ENCODE data around the gene LRTM2.

LRTM2 gene

DNA sequence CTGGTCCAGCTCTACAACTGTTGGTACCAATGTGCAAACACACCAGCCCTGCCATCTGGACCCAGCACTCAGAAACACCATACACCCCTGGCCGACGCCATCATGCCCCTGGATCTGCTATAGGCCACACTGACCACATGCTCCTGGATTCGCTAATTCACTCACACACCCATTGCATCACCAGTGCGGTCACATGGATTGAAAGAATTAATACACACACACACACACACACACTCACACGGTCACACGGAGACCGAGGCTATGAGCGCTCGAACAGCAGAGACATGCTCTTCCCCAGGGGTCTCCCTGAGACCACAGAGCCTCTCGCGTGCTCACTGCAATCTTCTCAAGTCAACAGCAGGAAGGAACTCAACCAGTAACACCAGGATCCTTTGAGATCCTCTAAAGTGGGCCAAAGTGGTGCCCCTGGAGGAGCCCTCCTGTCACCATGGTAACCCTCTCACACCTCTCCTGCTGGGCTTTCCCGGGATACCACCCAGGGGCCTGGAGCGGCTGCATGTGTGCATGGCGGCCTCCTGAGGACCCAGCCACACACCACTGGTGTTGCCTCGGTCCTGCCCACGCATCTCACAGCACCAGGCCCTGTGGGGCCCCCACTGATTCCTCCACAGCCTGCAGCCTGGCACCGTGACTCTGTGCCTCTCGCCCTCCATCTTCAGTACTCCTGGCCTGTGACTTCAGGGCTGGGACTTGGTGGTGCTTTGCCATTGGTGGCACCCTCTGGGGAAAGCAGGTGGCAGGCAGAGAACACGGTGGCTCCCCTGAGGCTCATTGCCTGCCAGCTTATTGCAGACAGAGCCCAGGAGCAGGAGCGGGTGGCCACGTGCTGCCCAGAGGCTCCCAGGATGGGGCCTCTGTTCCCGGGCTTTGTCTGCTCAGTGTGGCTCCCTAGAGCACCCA lies 15.1 kb downstream of the LRTM2 start:
- DNase-seq (ENCODE audit: extremely low read depth, insufficient read length): no peak
- no peak for TF ChIP-seq CTCF (IDR thresholded peaks at IDR 0.05; ENCODE audit: insufficient read depth, low read length, poor library complexity, severe bottlenecking)

GRCh38 chr12:1836241-1836803 lies 16.0 kb downstream of the LRTM2 start:
- no peak for DNase-seq (ENCODE audit: extremely low read depth, insufficient read length)
- no peak overlapping the region for H3K4me3 ChIP-seq (replicated peaks; ENCODE audit: low read depth, low read length)
- no peaks in the 10 kb centered on the region for H3K36me3 ChIP-seq (ENCODE audit: control insufficient read depth, insufficient read depth, low read length)
- no peak for TF ChIP-seq CTCF (IDR thresholded peaks at IDR 0.05; ENCODE audit: insufficient read depth, low read length, poor library complexity, severe bottlenecking)
- no peaks in the 10 kb centered on the region; the same call in none of the 2 replicates for H3K27me3 ChIP-seq (replicated peaks; ENCODE audit: control insufficient read depth, insufficient read depth, low read length)

More for the DNA sequence above, 15.1 kb downstream of the LRTM2 start:
- no peaks in the 10 kb centered on the region; the same call in none of the 2 replicates for H3K27me3 ChIP-seq (replicated peaks; ENCODE audit: control insufficient read depth, insufficient read depth, low read length)
- H3K4me3 ChIP-seq (replicated peaks; ENCODE audit: low read depth, low read length): no peak overlapping the region
- no peaks in the 10 kb centered on the region for H3K36me3 ChIP-seq (ENCODE audit: control insufficient read depth, insufficient read depth, low read length)

DNA sequence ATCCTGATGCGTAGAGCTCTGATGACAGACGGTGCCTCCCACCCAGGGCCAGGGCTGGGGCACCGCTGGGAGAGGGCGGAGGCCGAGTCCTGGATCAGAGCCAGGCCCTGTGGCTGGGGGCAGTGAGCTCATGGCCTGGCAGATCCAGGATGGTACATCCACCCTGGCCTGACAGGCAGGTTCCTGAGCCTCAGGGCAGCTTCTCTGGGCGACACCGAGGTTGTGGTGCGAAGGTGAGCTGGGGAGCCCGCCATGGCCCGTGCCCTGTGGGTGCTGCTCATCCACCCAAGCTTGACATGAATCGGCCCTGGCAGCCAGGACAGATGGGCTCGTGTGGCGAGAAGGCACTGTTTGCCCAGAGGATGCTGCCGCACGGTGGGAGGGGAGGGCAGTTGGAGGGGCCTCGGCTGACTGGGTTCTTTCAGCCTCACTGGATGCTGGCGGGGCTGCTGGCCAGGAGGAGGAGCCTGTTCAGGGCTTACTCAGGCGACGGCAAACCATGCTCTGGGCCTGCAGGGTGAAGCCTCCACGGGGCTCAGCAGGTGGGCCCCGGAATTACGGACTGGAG lies 16.6 kb downstream of the LRTM2 start:
- H3K4me3 ChIP-seq (replicated peaks; ENCODE audit: low read depth, low read length): no peak overlapping the region
- H3K27me3 ChIP-seq (replicated peaks; ENCODE audit: control insufficient read depth, insufficient read depth, low read length): no peaks in the 10 kb centered on the region; the same call in 1 of the 2 replicates
- no peak for TF ChIP-seq CTCF (IDR thresholded peaks at IDR 0.05; ENCODE audit: insufficient read depth, low read length, poor library complexity, severe bottlenecking)
- DNase-seq (ENCODE audit: extremely low read depth, insufficient read length): no peak
- no peaks in the 10 kb centered on the region for H3K36me3 ChIP-seq (ENCODE audit: control insufficient read depth, insufficient read depth, low read length)

GRCh38 chr12:1837541-1838204 lies 17.3 kb downstream of the LRTM2 start:
- no peak for TF ChIP-seq CTCF (IDR thresholded peaks at IDR 0.05; ENCODE audit: insufficient read depth, low read length, poor library complexity, severe bottlenecking)
- H3K36me3 ChIP-seq (ENCODE audit: control insufficient read depth, insufficient read depth, low read length): no peaks in the 10 kb centered on the region
- no peak for DNase-seq (ENCODE audit: extremely low read depth, insufficient read length)
- no peak overlapping the region for H3K4me3 ChIP-seq (replicated peaks; ENCODE audit: low read depth, low read length)
- H3K27me3 ChIP-seq (replicated peaks; ENCODE audit: control insufficient read depth, insufficient read depth, low read length): peaks cover under 1% of the 10 kb centered on the region; the same call in 1 of the 2 replicates

DNA sequence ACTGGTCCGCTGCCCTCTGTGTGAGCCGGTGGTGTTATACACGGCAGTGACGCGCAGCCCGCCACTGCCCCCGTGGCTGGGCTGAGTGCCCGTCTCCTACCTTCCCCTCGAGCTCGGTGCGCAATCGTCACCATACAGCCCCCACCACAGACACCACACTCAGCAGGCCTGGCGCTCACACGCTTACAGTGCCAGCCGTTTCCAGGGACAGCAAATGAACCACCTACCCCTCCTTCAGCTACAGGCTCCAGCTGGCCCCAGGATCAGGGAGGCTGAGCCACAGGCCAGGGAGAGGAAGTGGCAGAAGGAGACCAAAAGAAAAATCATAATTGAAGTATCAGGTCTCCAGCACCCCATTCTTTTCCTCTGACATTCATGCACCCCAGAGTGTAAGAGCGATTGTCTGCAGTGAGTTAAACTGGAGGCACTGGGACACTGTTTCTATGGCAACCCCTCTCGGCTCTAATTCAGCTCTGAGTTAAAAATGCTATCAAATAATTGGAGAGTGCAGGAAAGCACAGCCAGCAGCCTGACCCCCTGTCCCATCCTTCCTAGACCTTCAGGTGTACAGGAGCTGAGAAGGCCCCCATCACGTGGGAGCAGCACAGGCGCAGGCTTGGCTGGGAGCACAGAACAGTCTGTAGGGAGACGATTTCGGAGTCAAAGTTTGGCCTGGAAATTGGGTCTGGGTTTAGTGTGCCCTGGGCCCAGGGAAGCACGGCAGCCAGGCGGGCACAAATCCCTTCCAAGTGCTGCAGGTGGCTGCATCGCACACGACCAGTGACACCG lies 18.0 kb downstream of the LRTM2 start:
- Histone ChIP-seq H3K36me3 (ENCODE audit: control insufficient read depth, insufficient read depth, low read length) (no peaks in the 10 kb centered on the region), H3K27me3 (replicated peaks; ENCODE audit: control insufficient read depth, insufficient read depth, low read length) (peaks cover 2% of the 10 kb centered on the region; the same call in 1 of the 2 replicates), H3K4me3 (replicated peaks; ENCODE audit: low read depth, low read length) (no peak overlapping the region)
- no peak for DNase-seq (ENCODE audit: extremely low read depth, insufficient read length)
- no peak for TF ChIP-seq CTCF (IDR thresholded peaks at IDR 0.05; ENCODE audit: insufficient read depth, low read length, poor library complexity, severe bottlenecking)
